SK-N-SH (cell line): ENCODE results near the gene KRT2. TPM values are rescaled to one million over a fixed set of nuclear protein-coding genes. Genes with fewer than 3 reads are reported as not detected.

Experiments used
- CTCF ChIA-PET: fragments of 300-600, 350-600 bp; formaldehyde crosslinking; extraction: SDS; loops from one replicate; lab custom pipeline; 2021; lab: Yijun Ruan, JAX
- POLR2A ChIA-PET: fragments of 350-600 bp; sonication (Branson Sonifier 250); formaldehyde crosslinking; extraction: SDS; loops from one replicate; lab custom pipeline; 2020; ENCODE audit warnings: antibody characterized with exemption, inconsistent platforms; lab: Yijun Ruan, JAX
- DNase-seq: peaks from one replicate; pipeline ENCODE4 v3.0.0; 2012
- H2AFZ ChIP-seq: fragments of 200-600 bp; sonication (generic); 2 replicates; pipeline ENCODE4 v1.8.1; 2016; ENCODE audit warnings: antibody characterized with exemption, mild to moderate bottlenecking, low read depth
- H3F3A ChIP-seq: fragments of 200-600 bp; sonication (generic); replicated peaks from 2 replicates; pipeline ENCODE3; 2016; ENCODE audit warnings: antibody characterized with exemption, mild to moderate bottlenecking; ENCODE audit not compliant: insufficient read depth
- H3K27ac ChIP-seq, 2 experiments: fragments of 200-500 bp in 1 of 2; fragments of 200-600 bp in 1 of 2; sonication (Bioruptor generic) in 1 of 2; sonication (generic), shearing (Covaris generic) in 1 of 2; 2 replicates each; pipeline versions ENCODE4 v1.5.1 to v1.6.1; 2014 to 2016; ENCODE audit warnings: low read depth in 2 of 2, inconsistent platforms in 1 of 2, low read length in 1 of 2, mild to moderate bottlenecking in 1 of 2, mixed read lengths in 1 of 2
- H3K27me3 ChIP-seq: fragments of 200-600 bp; sonication (generic), shearing (Covaris generic); 2 replicates; pipeline ENCODE4 v1.6.1; 2016; ENCODE audit warnings: mixed run types; ENCODE audit not compliant: insufficient read depth
- H3K36me3 ChIP-seq, 2 experiments: fragments of 200-500 bp in 1 of 2; fragments of 200-600 bp in 1 of 2; sonication (Bioruptor generic) in 1 of 2; sonication (generic) in 1 of 2; replicated peaks in 1 of 2; 2 replicates each; pipeline versions ENCODE3 to v1.5.1; 2014 to 2016; ENCODE audit warnings: low read length in 1 of 2, mild to moderate bottlenecking in 1 of 2; ENCODE audit not compliant: insufficient read depth in 2 of 2, control insufficient read depth in 1 of 2
- H3K4me1 ChIP-seq, 2 experiments: fragments of 200-500 bp in 1 of 2; fragments of 200-600 bp in 1 of 2; sonication (Bioruptor generic) in 1 of 2; sonication (generic), shearing (Covaris generic) in 1 of 2; 2 replicates each; pipeline versions ENCODE4 v1.5.1 to v1.6.1; 2014 to 2016; ENCODE audit warnings: low read depth in 1 of 2, low read length in 1 of 2, mixed run types in 1 of 2; ENCODE audit not compliant: insufficient read depth in 2 of 2, control insufficient read depth in 1 of 2
- H3K4me2 ChIP-seq: fragments of 200-600 bp; sonication (generic), shearing (Covaris generic); 2 replicates; pipeline ENCODE4 v1.6.1; 2017; ENCODE audit warnings: mixed run types
- H3K4me3 ChIP-seq, 2 experiments: fragments of 200-500 bp in 1 of 2; fragments of 200-600 bp in 1 of 2; sonication (Bioruptor generic) in 1 of 2; sonication (generic), shearing (Covaris generic) in 1 of 2; 2 replicates each; pipeline versions ENCODE4 v1.5.1 to v1.8.1; 2014 to 2016; ENCODE audit warnings: low read depth in 2 of 2, inconsistent platforms in 1 of 2, low read length in 1 of 2, mild to moderate bottlenecking in 1 of 2, mixed read lengths in 1 of 2, moderate library complexity in 1 of 2
- H3K79me2 ChIP-seq: fragments of 200-600 bp; sonication (generic); 2 replicates; pipeline ENCODE4 v1.8.1; 2017; ENCODE audit warnings: mild to moderate bottlenecking; ENCODE audit not compliant: insufficient read depth
- H3K9ac ChIP-seq: fragments of 200-600 bp; sonication (generic); 2 replicates; pipeline ENCODE4 v1.6.1; 2017; ENCODE audit warnings: mixed run types
- H3K9me2 ChIP-seq: fragments of 200-600 bp; sonication (generic); 2 replicates; pipeline ENCODE4 v1.6.1; 2017; ENCODE audit warnings: mixed run types
- H3K9me3 ChIP-seq: fragments of 200-600 bp; sonication (generic); 2 replicates; pipeline ENCODE4 v1.6.1; 2017; ENCODE audit warnings: mixed run types, mild to moderate bottlenecking, moderate library complexity
- H4K20me1 ChIP-seq: fragments of 200-600 bp; sonication (generic); 2 replicates; pipeline ENCODE4 v1.6.1; 2017; ENCODE audit warnings: mild to moderate bottlenecking, mixed run types; ENCODE audit not compliant: insufficient read depth
- CHD2 ChIP-seq: fragments of 150-350 bp; IDR thresholded peaks from 2 replicates; pipeline ENCODE4 v1.6.1; 2018; ENCODE audit warnings: low read length; ENCODE audit not compliant: partially characterized antibody
- CTCF ChIP-seq: fragments of 200-600 bp; sonication (generic); IDR thresholded peaks from 2 replicates; pipeline ENCODE4 v1.6.1; 2017; ENCODE audit warnings: antibody characterized with exemption, mild to moderate bottlenecking, moderate library complexity
- FOXJ3 ChIP-seq: sonication (generic); formaldehyde crosslinking; IDR thresholded peaks from 2 replicates; pipeline ENCODE4 v1.5.1; 2020; ENCODE audit warnings: mild to moderate bottlenecking, missing genetic modification reagents
- GABPA ChIP-seq: IDR thresholded peaks from 2 replicates; pipeline ENCODE4 v1.4.0; 2012; ENCODE audit warnings: low read depth, mild to moderate bottlenecking
- MEF2A ChIP-seq: IDR thresholded peaks from 2 replicates; pipeline ENCODE4 v1.4.0; 2012; ENCODE audit warnings: low read depth, borderline replicate concordance
- PBX3 ChIP-seq: IDR thresholded peaks from 2 replicates; pipeline ENCODE4; 2012
- RCOR1 ChIP-seq: fragments of 150-350 bp; IDR thresholded peaks from 2 replicates; pipeline ENCODE4 v1.6.1; 2017; ENCODE audit warnings: antibody characterized with exemption, low read length
- RFX5 ChIP-seq: IDR thresholded peaks from 2 replicates; pipeline ENCODE4 v1.6.1; 2012; ENCODE audit warnings: mild to moderate bottlenecking, improper control_type of control experiment, low read length
- RXRA ChIP-seq: IDR thresholded peaks from 2 replicates; pipeline ENCODE4 v1.4.0; 2012; ENCODE audit warnings: low read depth, mild to moderate bottlenecking, borderline replicate concordance
- SMC3 ChIP-seq: IDR thresholded peaks from 2 replicates; pipeline ENCODE4 v1.6.1; 2012; ENCODE audit warnings: low read depth, low read length, improper control_type of control experiment
- TAF1 ChIP-seq: IDR thresholded peaks from 2 replicates; pipeline ENCODE4 v1.6.1; 2012; ENCODE audit warnings: low read depth, mild to moderate bottlenecking, low read length, moderate library complexity, borderline replicate concordance
- USF2 ChIP-seq: fragments of 150-350 bp; IDR thresholded peaks from 2 replicates; pipeline ENCODE4 v1.6.1; 2017; ENCODE audit warnings: antibody characterized with exemption, low read length, low read depth, borderline replicate concordance
- WGBS: methylation state at CpG from one replicate; pipeline ENCODE4 v1.1.6; 2017; ENCODE audit warnings: low lambda C conversion rate; 5-methylcytosine and 5-hydroxymethylcytosine counted together
- polyA plus RNA-seq, 3 experiments: library from polyadenylated mRNA; depleted of rRNA; stranded (reverse); fragments of >200 nt; gene quantifications; 2 replicates each; pipeline ENCODE4 v1.2.3, GENCODE V29; 2012

KRT2 gene
- polyA plus RNA-seq, 1 of the 3 experiments (the other 2 are of a cell fraction), result not detected

- TF ChIP-seq TAF1, result no peak
- TF ChIP-seq USF2, result no peak
- TF ChIP-seq CHD2, result no peak
- no peak for TF ChIP-seq SMC3
Observed at GRCh38 chr12:52661668-52662067, 9.7 kb upstream of the KRT2 start (continued).

- Histone ChIP-seq H3F3A (no peaks in the 10 kb centered on the region), H3K4me3 (no peak overlapping the region), H3K9ac (no peak overlapping the region), H3K4me2 (no peak overlapping the region), H3K27me3 (peaks cover 37% of the 10 kb centered on the region; the same call in 1 of the 2 replicates), H3K27ac (no peak overlapping the region), H3K36me3 (no peaks in the 10 kb centered on the region), H3K79me2 (no peaks in the 10 kb centered on the region), H2AFZ (no peak overlapping the region), H3K9me3 (no peaks in the 10 kb centered on the region), H4K20me1 (no peaks in the 10 kb centered on the region), H3K4me1 (no peaks in the 10 kb centered on the region), H3K9me2 (no peaks in the 10 kb centered on the region)
- POLR2A ChIA-PET, result no interaction called here
- 28% methylated on average over 3 of the region's 3 CpGs for WGBS
- DNase-seq, result no peak
- TF ChIP-seq PBX3 (no peak), CHD2 (no peak), MEF2A (no peak), FOXJ3 (CRISPR knock-in tag) (no peak), CTCF (no peak), RFX5 (no peak), GABPA (no peak), RXRA (no peak), RCOR1 (no peak)
- CTCF ChIA-PET, result interaction anchor here (1.2 kb wide), 1 partner anchor 18 kb away, joined by 3 read pairs; no protein-coding TSS in a partner anchor
Observed at GRCh38 chr12:52660934-52661499, 9.0 kb upstream of the KRT2 start.
